HepG2 (cell line): Measurements from ENCODE around the gene GPR62. TPM values are rescaled to one million over a fixed set of nuclear protein-coding genes. Genes with fewer than 3 reads are reported as not detected.
A peak's percentile ranks its signal among the peaks of the same experiment; 100 is the strongest.

Experiments used
- CREB1 ChIP-seq, 2 experiments: fragments of 450-650 bp in 1 of 2; IDR thresholded peaks; 2 replicates each; pipeline ENCODE4 v1.6.1; 2016 to 2017; ENCODE audit warnings: control low read depth in 1 of 2, mild to moderate bottlenecking in 1 of 2, missing compliant biosample characterization in 1 of 2, missing genetic modification characterization in 1 of 2
- EHMT2 ChIP-seq: fragments of 200-600 bp; sonication (generic); IDR thresholded peaks from 2 replicates; pipeline ENCODE4 v1.7.0; 2017; ENCODE audit warnings: antibody characterized with exemption, low read depth, low read length, borderline replicate concordance
- ETV5 ChIP-seq: IDR thresholded peaks from 2 replicates; pipeline ENCODE4 v1.6.1; 2018; ENCODE audit warnings: missing biosample characterization, missing genetic modification reagents, inconsistent platforms, borderline replicate concordance
- HMG20A ChIP-seq: IDR thresholded peaks from 2 replicates; pipeline ENCODE4 v1.6.1; 2016; ENCODE audit warnings: borderline replicate concordance
- HNRNPH1 ChIP-seq: fragments of 200-400 bp; formaldehyde crosslinking; optimal IDR thresholded peaks from 2 replicates; pipeline ENCODE3; 2017; ENCODE audit warnings: mild to moderate bottlenecking, low read depth, low read length
- IKZF1 ChIP-seq: fragments of 450-650 bp; IDR thresholded peaks from 2 replicates; pipeline ENCODE4 v1.7.1; 2016
- MIER3 ChIP-seq: IDR thresholded peaks from 2 replicates; pipeline ENCODE4 v1.6.1; 2016; ENCODE audit warnings: missing compliant biosample characterization, borderline replicate concordance
- PRPF4 ChIP-seq: fragments of 200-400 bp; formaldehyde crosslinking; IDR thresholded peaks from 2 replicates; pipeline ENCODE4 v1.6.1; 2016; ENCODE audit warnings: low read length, low read depth; ENCODE audit not compliant: poor library complexity, severe bottlenecking
- RARG ChIP-seq: sonication (generic); formaldehyde crosslinking; IDR thresholded peaks from 2 replicates; pipeline ENCODE4 v1.4.0; 2020; ENCODE audit warnings: low read depth, mild to moderate bottlenecking, missing genetic modification reagents
- SMAD9 ChIP-seq: sonication (generic); formaldehyde crosslinking; IDR thresholded peaks from 2 replicates; pipeline ENCODE4 v1.5.1; 2020; ENCODE audit warnings: mild to moderate bottlenecking, missing genetic modification reagents
- STAG1 ChIP-seq: sonication (generic); formaldehyde crosslinking; IDR thresholded peaks from 2 replicates; pipeline ENCODE4 v1.4.0; 2020; ENCODE audit warnings: missing genetic modification reagents
- SYNCRIP ChIP-seq: fragments of 200-400 bp; formaldehyde crosslinking; IDR thresholded peaks from 2 replicates; pipeline ENCODE4 v1.6.1; 2018; ENCODE audit warnings: mild to moderate bottlenecking, low read depth, low read length; ENCODE audit not compliant: insufficient read depth
- TCF7 ChIP-seq: sonication (generic); IDR thresholded peaks from 2 replicates; pipeline ENCODE4 v1.6.1; 2016; ENCODE audit warnings: antibody characterized with exemption, low read depth
- TCF7L2 ChIP-seq: IDR thresholded peaks from 2 replicates; pipeline ENCODE4 v1.6.1; 2011; ENCODE audit warnings: mild to moderate bottlenecking, low read depth, low read length, moderate library complexity
- TGIF2 ChIP-seq: IDR thresholded peaks from 2 replicates; pipeline ENCODE4 v1.6.1; 2016; ENCODE audit warnings: control low read depth, missing compliant biosample characterization
- TP53 ChIP-seq: sonication (generic); formaldehyde crosslinking; conservative IDR thresholded peaks from 2 replicates; pipeline ENCODE4 v1.4.0; 2020; ENCODE audit warnings: missing genetic modification reagents
- ZBTB7A ChIP-seq: sonication (generic); formaldehyde crosslinking; IDR thresholded peaks from 2 replicates; pipeline ENCODE4 v1.8.0; 2022; ENCODE audit warnings: mild to moderate bottlenecking, missing genetic modification reagents
- ZFP1 ChIP-seq: IDR thresholded peaks from 2 replicates; pipeline ENCODE4 v1.6.1; 2016
- ZNF282 ChIP-seq: fragments of 450-650 bp; IDR thresholded peaks from 2 replicates; pipeline ENCODE4 v1.6.1; 2018; ENCODE audit not compliant: partially characterized antibody
- ZNF337 ChIP-seq: sonication (generic); formaldehyde crosslinking; IDR thresholded peaks from 2 replicates; pipeline ENCODE4 v1.5.1; 2020; ENCODE audit warnings: missing genetic modification reagents, low read depth, mild to moderate bottlenecking, borderline replicate concordance
- ZNF484 ChIP-seq: sonication (generic); formaldehyde crosslinking; IDR thresholded peaks from 2 replicates; pipeline ENCODE4 v1.5.1; 2020; ENCODE audit warnings: mild to moderate bottlenecking, low read depth, missing genetic modification reagents, borderline replicate concordance
- ZNF644 ChIP-seq: IDR thresholded peaks from 2 replicates; pipeline ENCODE4 v1.6.1; 2016; ENCODE audit warnings: low read depth
- ZNF7 ChIP-seq: IDR thresholded peaks from 2 replicates; pipeline ENCODE4 v1.6.1; 2016; ENCODE audit warnings: missing biosample characterization, missing genetic modification reagents
- ZNF780A ChIP-seq: sonication (generic); formaldehyde crosslinking; IDR thresholded peaks from 2 replicates; pipeline ENCODE4 v1.8.0; 2022; ENCODE audit warnings: mild to moderate bottlenecking, missing genetic modification reagents, moderate library complexity
- polyA plus RNA-seq, 8 experiments: library from polyadenylated mRNA; depleted of rRNA in 3 of 8; stranded (reverse) in 7 of 8; unstranded in 1 of 8; fragments of >200 nt; fragmentation: Illumina TruSeq in 4 of 8; extraction: Trizol in 4 of 8; gene quantifications; 2 replicates each; pipeline versions ENCODE4 v1.2.1 to v1.2.3, GENCODE V29; 2011 to 2016; ENCODE audit warnings: low read depth in 4 of 8, missing spikeins in 1 of 8, mixed read lengths in 1 of 8; ENCODE audit not compliant: insufficient read depth in 1 of 8
- total RNA-seq, 5 experiments: library from RNA; depleted of rRNA; stranded (reverse); fragments of >200 nt; fragmentation: Illumina TruSeq; extraction: Trizol; gene quantifications; 2 replicates each; pipeline ENCODE4 v1.2.3, GENCODE V29; 2016; ENCODE audit warnings: low read depth in 1 of 5
- TF ChIP-seq, protein P1 (sequence below): sonication (generic); formaldehyde crosslinking; IDR thresholded peaks from 2 replicates; pipeline ENCODE4 v1.8.1; 2023; ENCODE audit warnings: mild to moderate bottlenecking, missing genetic modification reagents
- TF ChIP-seq, protein P2 (sequence below): sonication (generic); formaldehyde crosslinking; IDR thresholded peaks from 2 replicates; pipeline ENCODE4 v1.5.1; 2020; ENCODE audit warnings: missing genetic modification reagents, mild to moderate bottlenecking, borderline replicate concordance
- TF ChIP-seq, protein P3 (sequence below): sonication (generic); formaldehyde crosslinking; IDR thresholded peaks from 2 replicates; pipeline ENCODE4 v1.9.0; 2022; ENCODE audit warnings: low read depth, missing genetic modification reagents

GPR62 gene
- total and polyA plus RNA-seq, 2 of the 13 experiments (the other 11 are each of a cell fraction or from before 2014, with no cell fraction given): not detected

DNA sequence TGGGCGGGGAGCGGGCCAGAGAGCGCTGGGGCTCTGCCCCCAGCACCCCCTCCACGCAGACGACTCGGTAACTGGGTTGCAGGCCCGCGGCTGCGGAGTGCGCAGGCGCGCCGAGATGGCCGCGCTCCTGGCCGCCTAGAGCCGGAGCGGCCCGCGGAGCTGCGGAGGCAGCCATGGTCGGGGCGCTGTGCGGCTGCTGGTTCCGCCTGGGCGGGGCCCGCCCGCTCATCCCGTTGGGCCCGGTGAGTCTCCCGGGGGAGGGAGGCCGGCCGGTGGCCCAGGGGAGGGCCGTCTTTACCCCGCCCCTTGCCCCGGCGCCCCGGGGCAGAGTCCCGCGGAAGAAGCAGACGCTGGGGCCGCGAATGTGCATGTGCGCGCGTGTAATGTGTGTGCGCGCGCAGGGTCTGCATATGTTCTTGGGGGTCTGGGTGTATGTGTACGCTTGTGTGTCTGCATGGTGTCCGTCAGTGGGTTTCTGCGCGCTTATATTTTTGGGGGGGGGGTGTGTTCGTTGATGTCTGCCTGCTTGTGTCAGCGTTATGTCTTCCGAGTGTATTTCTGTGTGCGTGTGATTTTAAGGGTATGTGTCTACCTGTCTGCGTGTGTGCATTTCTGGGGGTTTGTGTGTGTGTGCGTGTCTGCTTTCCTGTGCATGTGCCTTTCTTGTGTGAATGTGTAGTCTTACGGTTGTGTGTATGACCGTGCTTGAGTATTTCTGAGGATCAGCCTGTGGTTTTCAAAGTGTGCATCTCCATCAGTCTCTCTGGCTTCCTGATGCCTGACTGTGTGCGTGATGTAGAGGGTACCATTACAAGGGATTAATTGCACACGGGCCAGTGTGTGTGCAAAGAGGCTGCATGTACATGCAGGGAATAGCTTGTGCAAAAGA lies 20.0 kb downstream of the GPR62 start, which contains the start of gene ABHD14A (continued):
- TF ChIP-seq SYNCRIP (no peak), ZNF644 (CRISPR knock-in tag) (no peak), ETV5 (no peak; the same call in 1 of the 2 replicates), MIER3 (CRISPR knock-in tag) (no peak), ZNF282 (no peak), HMG20A (CRISPR knock-in tag) (no peak), TCF7 (no peak), ZNF337 (CRISPR knock-in tag) (no peak), ZNF7 (CRISPR knock-in tag) (no peak), RARG (no peak), IKZF1 (no peak), ZNF780A (CRISPR knock-in tag) (no peak), SMAD9 (no peak), STAG1 (CRISPR knock-in tag) (no peak), ZFP1 (no peak), CREB1 (IDR thresholded peaks at IDR 0.05) (no peak), CREB1 (CRISPR knock-in tag; IDR thresholded peaks at IDR 0.05) (no peak), TGIF2 (no peak), PRPF4 (no peak), HNRNPH1 (no peak), ZNF484 (CRISPR knock-in tag) (no peak), TCF7L2 (no peak), TP53 (CRISPR knock-in tag) (no peak), EHMT2 (no peak), ZBTB7A (no peak)
- TF ChIP-seq, protein P1, sequence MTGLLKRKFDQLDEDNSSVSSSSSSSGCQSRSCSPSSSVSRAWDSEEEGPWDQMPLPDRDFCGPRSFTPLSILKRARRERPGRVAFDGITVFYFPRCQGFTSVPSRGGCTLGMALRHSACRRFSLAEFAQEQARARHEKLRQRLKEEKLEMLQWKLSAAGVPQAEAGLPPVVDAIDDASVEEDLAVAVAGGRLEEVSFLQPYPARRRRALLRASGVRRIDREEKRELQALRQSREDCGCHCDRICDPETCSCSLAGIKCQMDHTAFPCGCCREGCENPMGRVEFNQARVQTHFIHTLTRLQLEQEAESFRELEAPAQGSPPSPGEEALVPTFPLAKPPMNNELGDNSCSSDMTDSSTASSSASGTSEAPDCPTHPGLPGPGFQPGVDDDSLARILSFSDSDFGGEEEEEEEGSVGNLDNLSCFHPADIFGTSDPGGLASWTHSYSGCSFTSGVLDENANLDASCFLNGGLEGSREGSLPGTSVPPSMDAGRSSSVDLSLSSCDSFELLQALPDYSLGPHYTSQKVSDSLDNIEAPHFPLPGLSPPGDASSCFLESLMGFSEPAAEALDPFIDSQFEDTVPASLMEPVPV (CRISPR knock-in tag): no peak
- TF ChIP-seq, protein P2, sequence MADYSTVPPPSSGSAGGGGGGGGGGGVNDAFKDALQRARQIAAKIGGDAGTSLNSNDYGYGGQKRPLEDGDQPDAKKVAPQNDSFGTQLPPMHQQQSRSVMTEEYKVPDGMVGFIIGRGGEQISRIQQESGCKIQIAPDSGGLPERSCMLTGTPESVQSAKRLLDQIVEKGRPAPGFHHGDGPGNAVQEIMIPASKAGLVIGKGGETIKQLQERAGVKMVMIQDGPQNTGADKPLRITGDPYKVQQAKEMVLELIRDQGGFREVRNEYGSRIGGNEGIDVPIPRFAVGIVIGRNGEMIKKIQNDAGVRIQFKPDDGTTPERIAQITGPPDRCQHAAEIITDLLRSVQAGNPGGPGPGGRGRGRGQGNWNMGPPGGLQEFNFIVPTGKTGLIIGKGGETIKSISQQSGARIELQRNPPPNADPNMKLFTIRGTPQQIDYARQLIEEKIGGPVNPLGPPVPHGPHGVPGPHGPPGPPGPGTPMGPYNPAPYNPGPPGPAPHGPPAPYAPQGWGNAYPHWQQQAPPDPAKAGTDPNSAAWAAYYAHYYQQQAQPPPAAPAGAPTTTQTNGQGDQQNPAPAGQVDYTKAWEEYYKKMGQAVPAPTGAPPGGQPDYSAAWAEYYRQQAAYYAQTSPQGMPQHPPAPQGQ: peak; percentile 83; the same call in 1 of the 2 replicates
- TF ChIP-seq, protein P3, sequence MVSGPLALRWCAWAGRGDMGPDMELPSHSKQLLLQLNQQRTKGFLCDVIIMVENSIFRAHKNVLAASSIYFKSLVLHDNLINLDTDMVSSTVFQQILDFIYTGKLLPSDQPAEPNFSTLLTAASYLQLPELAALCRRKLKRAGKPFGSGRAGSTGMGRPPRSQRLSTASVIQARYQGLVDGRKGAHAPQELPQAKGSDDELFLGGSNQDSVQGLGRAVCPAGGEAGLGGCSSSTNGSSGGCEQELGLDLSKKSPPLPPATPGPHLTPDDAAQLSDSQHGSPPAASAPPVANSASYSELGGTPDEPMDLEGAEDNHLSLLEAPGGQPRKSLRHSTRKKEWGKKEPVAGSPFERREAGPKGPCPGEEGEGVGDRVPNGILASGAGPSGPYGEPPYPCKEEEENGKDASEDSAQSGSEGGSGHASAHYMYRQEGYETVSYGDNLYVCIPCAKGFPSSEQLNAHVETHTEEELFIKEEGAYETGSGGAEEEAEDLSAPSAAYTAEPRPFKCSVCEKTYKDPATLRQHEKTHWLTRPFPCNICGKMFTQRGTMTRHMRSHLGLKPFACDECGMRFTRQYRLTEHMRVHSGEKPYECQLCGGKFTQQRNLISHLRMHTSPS (CRISPR knock-in tag): no peak
